Natural killer cell (primary cell): ENCODE results near the gene MST1R. TPM values are rescaled to one million over a fixed set of nuclear protein-coding genes. Genes with fewer than 3 reads are reported as not detected.
A peak's percentile ranks its signal among the peaks of the same experiment; 100 is the strongest.
"Not testable (repeated sequence)": the region's sequence is repeated elsewhere in the genome, so short reads cannot be mapped to it uniquely, and the experiment has no call there.

ENCODE experiments used
- ATAC-seq, 3 donors: fragments of 150-1000 bp in 2 of 3; fragments of 200-7000 bp in 1 of 3; cut with Tn5 transposase; 1 replicate in 1 of 3; 2 replicates in 2 of 3; pipeline ENCODE4 v1.10.0; 2021; ENCODE audit warnings: mild to moderate bottlenecking in 2 of 3, moderate library complexity in 2 of 3
- DNase-seq, 2 donors: peaks; one replicate each; pipeline versions ENCODE4 v3.0.0 to v3.0.0-alpha.2; 2013 to 2021; ENCODE audit warnings: mixed read lengths in 1 of 2
- H3K27ac ChIP-seq: one replicate; pipeline ENCODE4 v1.5.1; 2013; ENCODE audit warnings: mild to moderate bottlenecking, low read length
- H3K27me3 ChIP-seq: one replicate; pipeline ENCODE4 v1.6.1; 2013; ENCODE audit warnings: low read length; ENCODE audit not compliant: control insufficient read depth, insufficient read depth
- H3K36me3 ChIP-seq: one replicate; pipeline ENCODE4 v1.6.1; 2013; ENCODE audit warnings: low read length; ENCODE audit not compliant: control insufficient read depth, insufficient read depth
- H3K4me1 ChIP-seq: one replicate; pipeline ENCODE4 v1.6.1; 2013; ENCODE audit warnings: low read length; ENCODE audit not compliant: control insufficient read depth, insufficient read depth
- H3K4me3 ChIP-seq: one replicate; pipeline ENCODE4 v1.5.1; 2013; ENCODE audit warnings: low read length
- H3K9me3 ChIP-seq: one replicate; pipeline ENCODE4 v1.6.1; 2013; ENCODE audit warnings: low read length; ENCODE audit not compliant: control insufficient read depth, insufficient read depth
- H3K27ac Mint-ChIP-seq, 2 donors: one replicate each; pipeline ENCODE4 v1.8.0; 2022; ENCODE audit warnings: mild to moderate bottlenecking in 2 of 2, mixed read lengths in 2 of 2, moderate library complexity in 1 of 2
- H3K27me3 Mint-ChIP-seq, 2 donors: one replicate each; pipeline ENCODE4 v1.8.0; 2022; ENCODE audit warnings: low read depth in 2 of 2, mixed read lengths in 2 of 2
- H3K36me3 Mint-ChIP-seq: one replicate; pipeline ENCODE4 v1.8.0; 2022; ENCODE audit warnings: mixed read lengths
- H3K4me1 Mint-ChIP-seq, 2 donors: one replicate each; pipeline ENCODE4 v1.8.0; 2022; ENCODE audit warnings: mixed read lengths in 2 of 2
- H3K4me3 Mint-ChIP-seq: one replicate; pipeline ENCODE4 v1.8.0; 2022; ENCODE audit warnings: mild to moderate bottlenecking, moderate library complexity, mixed read lengths
- H3K9me3 Mint-ChIP-seq, 2 donors: one replicate each; pipeline ENCODE4 v1.8.0; 2022; ENCODE audit warnings: mixed read lengths in 2 of 2
- CTCF ChIP-seq: fragments of 200-600 bp; IDR thresholded peaks from one replicate; pipeline ENCODE4 v1.8.0; 2022; ENCODE audit warnings: antibody characterized with exemption
- WGBS: methylation state at CpG from one replicate; pipeline ENCODE4 v1.1.7; 2013; ENCODE audit warnings: missing lambda C conversion rate; ENCODE audit not compliant: insufficient coverage; 5-methylcytosine and 5-hydroxymethylcytosine counted together
- intact Hi-C: fragments of 100-400 bp; cut with micrococcal nuclease; formaldehyde crosslinking; loops from one replicate; pipeline ENCODE4 v1.14.2; 2022
- total RNA-seq, 4 donors: library from RNA; stranded (reverse); fragments of 120-200 nt in 1 of 4; gene quantifications; one replicate each; pipeline versions ENCODE4 v1.2.3 to v1.2.4, GENCODE V29; 2013 to 2022

MST1R gene
- total RNA-seq, 3 donors from 2014 or later (not counting 1 experiment from before 2014, with no cell fraction given), result 1.6 to 3.4 (median 2.2) TPM

GRCh38 chr3:49910409-49911123 is 6.9 kb upstream of the MST1R start:
- no peaks in the 10 kb centered on the region for H3K9me3 Mint-ChIP-seq
- WGBS, result 95% methylated on average over 48 of the region's 48 CpGs
- no peak for DNase-seq
- no peak overlapping the region for H3K27ac ChIP-seq
- no peak overlapping the region for H3K4me3 Mint-ChIP-seq
- H3K36me3 ChIP-seq, result peaks cover 16% of the 10 kb centered on the region
- peaks cover 5 to 16% of the 10 kb centered on the region in 2 donors for H3K4me1 Mint-ChIP-seq
- no peak overlapping the region for H3K4me3 ChIP-seq
- H3K27me3 ChIP-seq, result no peaks in the 10 kb centered on the region
- no peak for ATAC-seq
- H3K27ac Mint-ChIP-seq, result no peak overlapping the region
- no peaks in the 10 kb centered on the region for H3K36me3 Mint-ChIP-seq
- H3K4me1 ChIP-seq, result peaks cover 12% of the 10 kb centered on the region
- H3K9me3 ChIP-seq, result no peaks in the 10 kb centered on the region
- TF ChIP-seq CTCF, result no peak
- intact Hi-C loops, result no loop called here
- H3K27me3 Mint-ChIP-seq, result no peaks in the 10 kb centered on the region

GRCh38 chr3:49908373-49909199 is 4.9 kb upstream of the MST1R start:
- intact Hi-C loops, result loop anchor here (5.0 kb wide), 1 partner anchor 71 kb away; no protein-coding TSS in a partner anchor
- TF ChIP-seq CTCF, result no peak
- H3K27ac Mint-ChIP-seq, result no peak overlapping the region

GRCh38 chr3:49906073-49906743 is 2.5 kb upstream of the MST1R start:
- H3K27ac Mint-ChIP-seq, result peak overlapping the region in 1 of 2 donors; percentile 71
- peak overlapping the region; percentile 21 for H3K4me3 Mint-ChIP-seq
- peaks cover 10% of the 10 kb centered on the region for H3K36me3 ChIP-seq
- H3K27me3 Mint-ChIP-seq, result no peaks in the 10 kb centered on the region
- H3K4me3 ChIP-seq, result no peak overlapping the region
- peak; percentile 47 for TF ChIP-seq CTCF
- peaks cover 11 to 26% of the 10 kb centered on the region in 2 donors for H3K4me1 Mint-ChIP-seq
- no peak overlapping the region for H3K27ac ChIP-seq
- H3K36me3 Mint-ChIP-seq, result no peaks in the 10 kb centered on the region
- ATAC-seq, result peak in 2 of 3 donors; percentile 30 to 38
- WGBS, result 27% methylated on average over 13 of the region's 15 CpGs
- peak; percentile 28 to 72 for DNase-seq
- intact Hi-C loops, result loop anchor here (2.0 to 5.0 kb wide), 2 partner anchors 69 to 103 kb away; partner anchors contain the start of gene INKA1
- no peaks in the 10 kb centered on the region for H3K9me3 Mint-ChIP-seq
- H3K4me1 ChIP-seq, result peaks cover 36% of the 10 kb centered on the region
- no peaks in the 10 kb centered on the region for H3K27me3 ChIP-seq
- H3K9me3 ChIP-seq, result no peaks in the 10 kb centered on the region

More at GRCh38 chr3:49908373-49909199, 4.9 kb upstream of the MST1R start:
- no peaks in the 10 kb centered on the region for H3K9me3 Mint-ChIP-seq
- 96% methylated on average over 13 of the region's 14 CpGs for WGBS
- DNase-seq (no peak), ATAC-seq (no peak)
- Histone ChIP-seq H3K36me3 (peaks cover 16% of the 10 kb centered on the region), H3K27ac (no peak overlapping the region), H3K4me1 (peaks cover 29% of the 10 kb centered on the region), H3K9me3 (no peaks in the 10 kb centered on the region), H3K27me3 (no peaks in the 10 kb centered on the region), H3K4me3 (no peak overlapping the region)
- H3K27me3 Mint-ChIP-seq, result no peaks in the 10 kb centered on the region
- H3K4me1 Mint-ChIP-seq, result peaks cover 11 to 26% of the 10 kb centered on the region in 2 donors
- no peaks in the 10 kb centered on the region for H3K36me3 Mint-ChIP-seq
- H3K4me3 Mint-ChIP-seq, result no peak overlapping the region

GRCh38 chr3:49904448-49904847 is 775 bp upstream of the MST1R start:
- not testable (repeated sequence) for H3K9me3 Mint-ChIP-seq, H3K27me3 ChIP-seq, DNase-seq, H3K9me3 ChIP-seq, H3K36me3 ChIP-seq, H3K36me3 Mint-ChIP-seq, H3K27ac ChIP-seq, H3K4me3 ChIP-seq, H3K27me3 Mint-ChIP-seq, ATAC-seq
- peaks cover 36% of the 10 kb centered on the region for H3K4me1 ChIP-seq
- intact Hi-C loops, result loop anchor here (1.0 kb wide), 1 partner anchor 48 kb away; the partner anchor contains the start of gene TRAIP
- peaks cover 11 to 26% of the 10 kb centered on the region in 2 donors for H3K4me1 Mint-ChIP-seq
- peak overlapping the region; percentile 84 for H3K4me3 Mint-ChIP-seq
- WGBS, result 92% methylated on average over 13 of the region's 13 CpGs
- peak overlapping the region; percentile 67 to 81 for H3K27ac Mint-ChIP-seq
